HPDE6-E6E7 (cell line): ENCODE data around the gene DHX15.
"Not testable (repeated sequence)": the region's sequence is repeated elsewhere in the genome, so short reads cannot be mapped to it uniquely, and the experiment has no call there.

Source experiments
- DNase-seq: peaks from one replicate; pipeline ENCODE4 v3.0.0; 2011; ENCODE audit warnings: missing footprints; ENCODE audit errors: extremely low spot score

Gene DHX15

GRCh38 chr4:24544208-24544988 is 40.0 kb downstream of the DHX15 start:
- DNase-seq, result no peak

GRCh38 chr4:24537025-24537424 is 47.3 kb downstream of the DHX15 start:
- DNase-seq, result no peak

GRCh38 chr4:24535399-24535798 is 49.0 kb downstream of the DHX15 start:
- DNase-seq, result no peak

- no peak for DNase-seq
These were observed 51.0 kb downstream of the DHX15 start for GRCh38 chr4:24533364-24533763.

- no peak for DNase-seq
These were observed 54.8 kb downstream of the DHX15 start for GRCh38 chr4:24529555-24529954.

- DNase-seq, result no peak
These were observed 57.0 kb downstream of the DHX15 start for GRCh38 chr4:24527371-24527770.

- no peak for DNase-seq
These were observed 62.8 kb downstream of the DHX15 start for GRCh38 chr4:24521544-24521943.

- no peak for DNase-seq
These were observed 64.7 kb downstream of the DHX15 start for GRCh38 chr4:24519649-24520048.

GRCh38 chr4:24517676-24518075 is 66.7 kb downstream of the DHX15 start:
- DNase-seq, result no peak

GRCh38 chr4:24516926-24517325 is 67.4 kb downstream of the DHX15 start:
- no peak for DNase-seq

- DNase-seq, result no peak
These were observed 68.7 kb downstream of the DHX15 start for GRCh38 chr4:24515698-24516097.

GRCh38 chr4:24514808-24515207 is 69.5 kb downstream of the DHX15 start:
- DNase-seq, result peak; percentile 5

- no peak for DNase-seq
These were observed 70.6 kb downstream of the DHX15 start for GRCh38 chr4:24513718-24514117.

- no peak for DNase-seq
These were observed 72.8 kb downstream of the DHX15 start for GRCh38 chr4:24511371-24512063.

GRCh38 chr4:24510091-24510490 is 74.3 kb downstream of the DHX15 start:
- DNase-seq, result no peak

- DNase-seq, result no peak
These were observed 75.8 kb downstream of the DHX15 start for GRCh38 chr4:24508541-24508940.

- DNase-seq, result no peak
These were observed 76.9 kb downstream of the DHX15 start for GRCh38 chr4:24507439-24507838.

- DNase-seq, result not testable (repeated sequence)
These were observed 81.3 kb downstream of the DHX15 start for GRCh38 chr4:24503090-24503489.

- DNase-seq, result no peak
These were observed 87.1 kb downstream of the DHX15 start for GRCh38 chr4:24497221-24497620.

GRCh38 chr4:24496597-24496996 is 87.8 kb downstream of the DHX15 start:
- DNase-seq, result no peak

GRCh38 chr4:24495388-24495787 is 89.0 kb downstream of the DHX15 start:
- DNase-seq, result no peak

GRCh38 chr4:24489870-24490269 is 94.5 kb downstream of the DHX15 start:
- no peak for DNase-seq

GRCh38 chr4:24488399-24489164 is 95.8 kb downstream of the DHX15 start:
- DNase-seq, result peak; percentile 74
